ENCODE data around the gene TMPRSS4. TPM values are rescaled to one million over a fixed set of nuclear protein-coding genes. Genes with fewer than 3 reads are reported as not detected.

TMPRSS4 gene
- total RNA-seq, 1 experiment from 2014 or later, result 1.4 TPM

GRCh38 chr11:118090545-118091162, 13.8 kb downstream of the TMPRSS4 start (continued):
- TF ChIP-seq USF2 (CRISPR knock-in tag; IDR thresholded peaks at IDR 0.05) (no peak), SOX15 (CRISPR knock-in tag; IDR thresholded peaks at IDR 0.05) (no peak), JUN (CRISPR knock-in tag; IDR thresholded peaks at IDR 0.05) (no peak), ZBTB43 (CRISPR knock-in tag; IDR thresholded peaks at IDR 0.05) (no peak), PRDM15 (CRISPR knock-in tag; IDR thresholded peaks at IDR 0.05) (no peak), CREM (CRISPR knock-in tag; IDR thresholded peaks at IDR 0.05) (no peak), AFF4 (CRISPR knock-in tag; IDR thresholded peaks at IDR 0.05; ENCODE audit: borderline replicate concordance) (no peak), ZNF423 (CRISPR knock-in tag; IDR thresholded peaks at IDR 0.05) (no peak), EMX1 (CRISPR knock-in tag; IDR thresholded peaks at IDR 0.05) (no peak)

- H3K4me3 Mint-ChIP-seq, result no peak overlapping the region
- DNase-seq (ENCODE audit: low spot score) (no peak), ATAC-seq (no peak)
- no peak overlapping the region for H3K27ac Mint-ChIP-seq
- H3K27me3 Mint-ChIP-seq (ENCODE audit: low read depth), result no peaks in the 10 kb centered on the region; the same call in 1 of the 2 replicates
- H3K36me3 Mint-ChIP-seq, result no peaks in the 10 kb centered on the region
- ChIA-PET POLR2A (no interaction called here), CTCF (interaction anchor here (1.9 kb wide), 1 partner anchor 80 kb away, joined by 6 read pairs; no protein-coding TSS in a partner anchor)
- H3K4me1 Mint-ChIP-seq, result no peaks in the 10 kb centered on the region
- H3K9me3 Mint-ChIP-seq, result peaks cover 21% of the 10 kb centered on the region
- TF ChIP-seq HMGA2 (CRISPR knock-in tag; IDR thresholded peaks at IDR 0.05) (no peak), STAT6 (CRISPR knock-in tag; conservative IDR thresholded peaks at IDR 0.05; ENCODE audit: low read depth) (no peak), USF2 (CRISPR knock-in tag; IDR thresholded peaks at IDR 0.05) (no peak), ATF1 (CRISPR knock-in tag; IDR thresholded peaks at IDR 0.05) (no peak), FOXK1 (CRISPR knock-in tag; IDR thresholded peaks at IDR 0.05) (no peak), CTCF (IDR thresholded peaks at IDR 0.05) (no peak), PREB (CRISPR knock-in tag; IDR thresholded peaks at IDR 0.05; ENCODE audit: borderline replicate concordance) (no peak), ZBTB43 (CRISPR knock-in tag; IDR thresholded peaks at IDR 0.05) (no peak)
Measured at GRCh38 chr11:118091690-118092089, 14.8 kb downstream of the TMPRSS4 start.

All from WTC11 (cell line).